GM19099 (cell line): Measurements from ENCODE around the gene DAAM2.

ENCODE experiments used
- POLR2A ChIP-seq: IDR thresholded peaks from 3 replicates; pipeline ENCODE4 v1.6.1; 2011; ENCODE audit warnings: low read depth; ENCODE audit not compliant: insufficient read length; ENCODE audit errors: extremely low read depth

The DAAM2 gene

DNA sequence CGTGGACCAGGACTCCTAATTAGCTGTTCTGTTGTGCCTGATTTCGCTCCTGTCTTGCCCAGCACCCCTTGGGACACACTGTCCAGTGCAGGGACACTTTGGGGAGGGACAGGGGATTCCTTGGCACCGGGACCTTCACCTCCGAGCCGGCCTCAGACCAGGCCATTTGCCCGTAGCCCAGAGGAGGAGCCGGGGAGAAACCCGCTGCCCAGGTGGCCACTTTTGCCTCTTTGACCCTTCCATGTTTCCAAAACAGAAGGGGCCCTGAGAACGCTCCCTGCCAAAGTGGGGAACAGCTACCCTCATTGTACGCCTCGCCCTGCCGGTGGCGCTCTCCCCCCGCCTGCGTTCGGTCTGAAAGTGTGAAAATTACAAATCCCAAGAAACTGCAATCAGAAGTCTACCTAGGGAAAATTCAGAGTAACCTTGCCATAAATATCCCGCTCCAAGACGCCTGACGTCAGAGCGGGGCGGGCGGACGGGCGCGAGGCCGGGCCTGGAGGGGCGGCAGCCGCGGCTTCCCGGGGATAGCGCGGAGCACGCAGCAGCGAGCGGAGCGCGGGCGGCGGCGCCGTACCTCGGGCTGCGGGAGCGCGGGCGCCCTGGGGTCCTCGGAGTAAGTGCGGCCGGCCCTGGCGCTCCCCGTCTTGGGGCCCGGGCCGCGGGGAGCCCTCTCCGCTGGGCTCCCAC lies at the start of gene DAAM2:
TSS of gene DAAM2 (plus strand) at position 527 of the 690 bp plus-strand sequence. CDS start 63,927 bp downstream, outside the sequence.
- no peak for TF ChIP-seq POLR2A

DNA sequence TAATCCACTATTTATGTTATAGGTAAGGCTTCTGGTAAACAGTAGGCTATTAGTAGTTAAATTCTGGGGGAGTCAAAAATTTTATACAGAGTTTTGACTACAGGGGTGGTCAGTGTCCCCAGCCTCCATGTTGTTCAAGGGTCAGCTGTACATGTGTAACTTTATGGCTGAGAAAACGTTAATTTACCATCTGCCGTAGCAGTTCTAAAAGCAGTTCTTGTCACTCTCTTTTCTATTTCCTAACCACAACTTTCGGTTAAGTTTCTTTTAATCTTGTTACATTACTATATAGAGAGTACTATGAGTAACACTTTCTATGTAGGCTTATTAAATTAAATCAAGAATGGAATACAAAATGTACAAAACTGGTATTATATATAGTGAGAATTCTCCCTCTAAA lies 45.4 kb upstream of the DAAM2 start:
- no peak for TF ChIP-seq POLR2A

DNA sequence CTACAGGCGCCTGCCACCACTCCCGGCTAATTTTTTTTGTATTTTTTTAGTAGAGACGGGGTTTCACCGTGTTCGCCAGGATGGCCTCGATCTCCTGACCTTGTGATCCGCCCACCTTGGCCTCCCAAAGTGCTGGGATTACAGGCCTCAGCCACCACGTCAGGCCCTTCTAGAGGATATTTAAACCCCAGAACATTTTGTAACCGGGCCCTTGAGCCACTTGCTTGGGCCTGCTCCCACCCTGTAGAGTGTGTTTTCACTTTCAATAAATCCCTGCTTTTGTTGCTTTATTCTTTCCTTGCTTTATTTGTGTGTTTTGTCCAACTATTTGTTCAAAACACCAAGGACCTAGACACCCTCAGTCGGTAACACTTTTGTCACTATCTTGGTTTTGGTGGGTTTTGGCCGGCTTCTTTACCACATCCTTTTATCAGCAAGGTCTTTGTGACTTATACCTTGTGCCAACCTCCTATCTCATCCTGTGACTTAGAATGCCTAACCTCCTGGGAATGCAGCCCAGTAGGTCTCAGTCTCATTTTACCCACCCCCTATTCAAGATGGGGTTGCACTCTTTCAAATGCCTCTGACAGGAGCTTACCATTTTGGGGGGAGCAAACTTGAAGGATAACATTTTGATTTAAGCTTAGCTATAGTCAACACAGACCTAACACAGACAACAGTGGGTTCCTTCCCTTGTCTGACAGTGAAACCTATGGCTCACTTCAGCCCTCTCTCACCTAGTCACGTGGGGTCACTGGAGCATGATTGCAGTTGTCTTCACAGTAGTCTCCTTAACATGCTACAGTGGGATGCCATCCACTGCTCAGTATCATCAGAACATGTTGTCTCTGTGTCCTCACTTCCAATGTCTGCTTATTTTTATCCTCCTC lies 39.1 kb upstream of the DAAM2 start:
- TF ChIP-seq POLR2A: no peak

DNA sequence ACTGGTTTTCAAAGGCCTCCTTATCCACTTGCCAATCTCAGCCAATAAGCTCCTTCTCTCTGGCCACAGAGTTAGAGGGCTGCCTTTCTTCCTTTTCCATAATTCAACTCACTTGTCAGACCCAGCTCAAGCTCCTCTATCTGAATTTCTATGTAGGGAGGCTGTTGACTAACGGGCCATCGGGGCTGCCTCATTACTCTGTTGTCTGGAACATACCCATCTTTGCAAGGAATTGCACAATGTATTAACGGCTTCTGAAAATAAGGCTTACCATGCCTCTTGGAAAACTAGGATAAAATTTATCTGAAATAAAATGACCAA lies 38.5 kb upstream of the DAAM2 start:
- no peak for TF ChIP-seq POLR2A

GRCh38 chr6:39754514-39755115 lies 37.6 kb upstream of the DAAM2 start:
- TF ChIP-seq POLR2A: no peak

DNA sequence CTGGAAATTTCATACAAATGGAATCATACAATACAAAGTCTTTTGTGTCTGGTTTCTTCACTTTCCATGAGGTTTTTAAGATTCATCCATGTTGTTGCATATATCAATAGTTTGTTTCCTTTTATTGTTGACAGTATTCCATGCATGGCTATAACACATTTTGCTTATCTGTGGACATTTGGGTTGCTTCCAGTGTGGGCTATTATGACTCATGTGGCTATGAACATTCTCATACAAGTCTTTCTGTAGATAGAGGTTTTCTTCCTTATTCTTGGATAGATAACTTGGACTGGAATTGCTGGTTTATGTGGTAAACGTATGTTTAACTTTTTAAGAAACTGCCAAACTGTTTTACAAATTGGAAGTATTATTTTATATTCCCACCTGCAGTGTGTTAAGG lies 36.9 kb upstream of the DAAM2 start:
- TF ChIP-seq POLR2A: no peak

DNA sequence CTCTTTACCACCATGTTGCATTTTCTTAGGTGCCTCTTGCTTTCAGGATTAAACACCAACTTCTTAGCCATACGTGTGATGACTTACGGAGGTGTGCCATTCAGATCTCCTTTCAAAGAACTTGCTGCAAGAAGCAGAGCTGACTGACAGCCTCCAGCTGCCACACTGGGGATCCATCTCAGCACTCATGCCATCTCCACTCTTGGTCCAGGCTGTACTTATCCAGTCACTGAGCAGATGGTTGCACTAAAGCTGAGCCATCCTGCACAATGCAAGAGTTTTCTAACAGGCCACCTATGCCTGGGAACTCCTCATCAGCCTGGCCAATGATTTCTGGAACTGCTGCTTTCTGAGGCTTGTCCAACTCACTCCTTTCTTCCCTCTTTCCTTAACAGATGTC lies 35.6 kb upstream of the DAAM2 start:
- TF ChIP-seq POLR2A: no peak

DNA sequence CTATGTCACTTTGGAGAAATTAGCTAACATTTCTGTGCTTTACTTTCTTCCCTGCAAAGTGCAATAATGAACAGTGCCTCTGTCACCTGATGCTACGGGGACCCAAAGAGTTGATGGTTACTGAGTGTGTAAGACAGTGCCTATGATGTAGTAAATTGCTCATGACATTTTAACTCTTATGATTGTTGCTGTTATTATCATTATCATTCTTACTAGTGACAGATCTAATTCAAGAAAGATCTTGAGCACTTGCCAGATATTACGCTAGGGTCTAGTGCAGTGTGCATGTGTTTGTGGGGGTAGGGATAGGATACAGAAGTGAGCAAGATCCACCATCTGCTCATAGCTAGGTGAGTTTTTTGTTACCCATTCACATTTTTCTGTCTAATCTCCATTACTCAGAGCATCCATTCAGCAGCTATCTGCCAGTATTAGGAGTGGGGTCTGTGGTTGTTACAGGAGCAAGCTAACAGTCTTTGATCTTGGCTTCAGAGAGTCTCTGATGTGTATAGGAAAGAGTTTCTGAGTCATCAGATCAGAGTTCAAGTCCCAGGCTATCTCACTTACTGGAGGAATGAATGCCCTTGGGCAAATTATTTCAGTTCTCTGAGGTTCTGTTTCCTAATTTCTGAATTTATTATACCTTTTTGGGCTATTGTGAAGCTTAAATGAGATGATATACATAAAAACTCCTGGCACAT lies 33.1 kb upstream of the DAAM2 start:
- TF ChIP-seq POLR2A: no peak

DNA sequence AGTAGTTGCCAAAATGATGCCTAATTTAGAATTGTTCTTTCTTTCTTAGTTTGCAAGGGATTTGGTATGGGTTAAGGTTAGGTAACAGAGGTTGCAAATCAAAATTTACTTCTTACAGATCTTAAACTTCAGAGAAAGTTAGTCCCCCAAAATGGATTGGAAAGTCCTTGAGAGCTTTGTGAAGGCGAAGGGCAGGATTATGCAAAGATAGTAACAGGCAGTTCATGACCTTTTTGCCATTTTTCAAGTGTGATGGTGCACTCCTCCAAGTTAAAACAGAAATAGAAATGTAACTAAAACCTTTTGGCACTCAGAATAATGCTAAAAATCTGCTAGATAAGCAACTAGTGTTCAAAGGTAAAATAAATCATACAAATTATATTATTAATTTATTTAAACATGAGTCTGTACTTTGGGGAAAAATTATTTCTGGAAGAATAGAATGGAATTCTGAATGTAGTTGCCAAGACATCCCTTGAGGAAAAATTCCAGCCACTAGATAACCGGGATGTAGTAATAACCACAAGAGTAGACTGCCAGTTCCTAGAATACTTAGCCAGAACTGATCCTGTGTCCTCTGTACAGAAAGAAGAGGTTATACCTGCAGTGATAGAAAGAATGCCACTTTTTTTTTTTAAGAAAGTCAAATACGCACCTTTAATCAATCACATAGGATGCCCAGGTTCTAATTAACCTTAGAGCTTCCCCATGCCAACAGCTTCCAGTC lies 31.8 kb upstream of the DAAM2 start:
- no peak for TF ChIP-seq POLR2A

- TF ChIP-seq POLR2A: no peak
Measured at GRCh38 chr6:39765508-39766065, 26.6 kb upstream of the DAAM2 start.

- no peak for TF ChIP-seq POLR2A
Measured at GRCh38 chr6:39769012-39769411, 23.2 kb upstream of the DAAM2 start.

- no peak for TF ChIP-seq POLR2A
Measured at GRCh38 chr6:39770446-39770845, 21.7 kb upstream of the DAAM2 start.

GRCh38 chr6:39772559-39773273 lies 19.5 kb upstream of the DAAM2 start:
- TF ChIP-seq POLR2A: no peak

DNA sequence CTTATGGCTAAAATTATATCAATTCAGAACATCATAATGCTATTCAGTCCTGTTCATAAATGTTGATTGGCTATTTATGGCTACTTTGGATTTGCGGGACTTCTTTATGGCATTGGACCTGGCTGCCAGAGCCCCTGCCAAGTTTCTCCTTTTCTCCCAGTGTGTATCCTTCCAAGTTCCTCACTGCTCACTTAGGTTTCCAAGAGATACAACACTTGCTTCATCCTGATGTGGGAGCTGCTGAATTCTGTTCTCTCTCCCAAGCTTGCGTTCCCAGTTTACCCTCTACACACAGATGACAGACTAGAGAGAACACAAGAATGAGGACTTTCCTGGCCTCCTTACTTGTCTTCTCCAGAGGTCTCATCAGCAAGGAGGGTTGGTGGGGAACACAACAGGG lies 18.4 kb upstream of the DAAM2 start:
- TF ChIP-seq POLR2A: no peak
